GM12878 (cell line): Measurements from ENCODE around the gene MED13L.

Source experiments
- CHD4 ChIP-seq: fragments of 200-600 bp; sonication (generic); IDR thresholded peaks from 2 replicates; pipeline ENCODE4 v1.6.1; 2016; ENCODE audit warnings: mild to moderate bottlenecking
- EP300 ChIP-seq, 2 experiments: fragments of 150-350 bp in 1 of 2; IDR thresholded peaks; 2 replicates each; pipeline ENCODE4 v1.6.1; 2011 to 2012; ENCODE audit warnings: low read depth in 2 of 2, low read length in 2 of 2, borderline replicate concordance in 1 of 2, improper control_type of control experiment in 1 of 2, inconsistent platforms in 1 of 2; ENCODE audit not compliant: control insufficient read depth in 1 of 2
- GATAD2B ChIP-seq: fragments of 450-650 bp; conservative IDR thresholded peaks from 2 replicates; pipeline ENCODE4 v1.6.1; 2017; ENCODE audit warnings: low read depth, mild to moderate bottlenecking, moderate library complexity
- NFIC ChIP-seq: IDR thresholded peaks from 2 replicates; pipeline ENCODE4 v1.6.1; 2012; ENCODE audit warnings: low read depth, mild to moderate bottlenecking, inconsistent platforms, low read length, moderate library complexity
- SP1 ChIP-seq: IDR thresholded peaks from one replicate; pipeline ENCODE4 v1.6.1; 2011; ENCODE audit warnings: low read depth, low read length
- SREBF2 ChIP-seq: IDR thresholded peaks from 2 replicates; pipeline ENCODE4 v1.6.1; 2012; ENCODE audit warnings: mild to moderate bottlenecking, low read length
- SUZ12 ChIP-seq: fragments of 200-600 bp; sonication (generic); IDR thresholded peaks from one replicate; pipeline ENCODE4 v1.6.1; 2018; ENCODE audit warnings: antibody characterized with exemption, mild to moderate bottlenecking; ENCODE audit not compliant: unreplicated experiment
- TAF1 ChIP-seq: IDR thresholded peaks from 2 replicates; pipeline ENCODE4 v1.6.1; 2011; ENCODE audit warnings: mild to moderate bottlenecking, low read depth, low read length, borderline replicate concordance
- YY1 ChIP-seq: IDR thresholded peaks from 2 replicates; pipeline ENCODE4 v1.6.1; 2011; ENCODE audit warnings: low read depth, mild to moderate bottlenecking, low read length
- TF ChIP-seq, protein P1 (sequence below): IDR thresholded peaks from 2 replicates; pipeline ENCODE4 v1.6.1; 2011; ENCODE audit warnings: low read depth, mild to moderate bottlenecking, low read length, moderate library complexity, borderline replicate concordance; ENCODE audit errors: extremely low read depth
- TF ChIP-seq, protein P2 (sequence below), 3 experiments: IDR thresholded peaks in 2 of 3; conservative IDR thresholded peaks in 1 of 3; 2 replicates each; pipeline ENCODE4 v1.5.1; 2011; ENCODE audit warnings: low read depth in 3 of 3, low read length in 3 of 3, mild to moderate bottlenecking in 3 of 3, control low read depth in 2 of 3, moderate library complexity in 2 of 3, inconsistent platforms in 1 of 3, mixed read lengths in 1 of 3; ENCODE audit not compliant: control insufficient read depth in 2 of 3, insufficient read depth in 1 of 3; ENCODE audit errors: extremely low read depth in 1 of 3
- TF ChIP-seq, protein P3 (sequence below): IDR thresholded peaks from 2 replicates; pipeline ENCODE4 v1.6.1; 2012; ENCODE audit warnings: low read length, inconsistent platforms
- TF ChIP-seq, protein P4 (sequence below): IDR thresholded peaks from 2 replicates; pipeline ENCODE4 v1.6.1; 2011; ENCODE audit warnings: mild to moderate bottlenecking, low read depth, low read length, moderate library complexity; ENCODE audit not compliant: insufficient replicate concordance
- TF ChIP-seq, protein P5 (sequence below): IDR thresholded peaks from 2 replicates; pipeline ENCODE4 v1.6.1; 2011; ENCODE audit warnings: borderline replicate concordance, low read depth, mild to moderate bottlenecking, moderate library complexity, low read length; ENCODE audit not compliant: insufficient read depth, poor library complexity, severe bottlenecking

DNA sequence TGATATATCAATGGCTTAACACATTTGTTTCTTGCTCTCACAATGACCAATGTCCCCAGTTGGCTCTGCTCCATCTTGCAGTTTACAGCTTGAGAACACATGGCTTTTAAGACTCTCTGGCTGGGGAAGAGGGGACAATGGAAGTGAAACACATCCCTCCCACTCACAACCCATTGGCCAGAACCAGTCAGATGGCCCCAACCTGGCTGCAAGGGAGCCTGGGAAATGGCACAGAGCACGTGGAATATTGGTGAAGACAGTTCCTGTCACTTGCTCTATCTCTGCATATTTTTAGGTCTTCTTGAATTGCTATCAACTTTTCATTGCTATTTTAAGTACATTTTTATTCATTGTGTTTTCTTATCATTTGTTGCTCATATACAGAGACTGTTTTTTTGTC is 345.4 kb downstream of the MED13L start:
- no peak for TF ChIP-seq TAF1
- TF ChIP-seq, protein P1, sequence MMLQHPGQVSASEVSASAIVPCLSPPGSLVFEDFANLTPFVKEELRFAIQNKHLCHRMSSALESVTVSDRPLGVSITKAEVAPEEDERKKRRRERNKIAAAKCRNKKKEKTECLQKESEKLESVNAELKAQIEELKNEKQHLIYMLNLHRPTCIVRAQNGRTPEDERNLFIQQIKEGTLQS, result no peak
- TF ChIP-seq YY1, result no peak
- no peak for TF ChIP-seq EP300 (IDR thresholded peaks at IDR 0.05; ENCODE audit: borderline replicate concordance in 1 of 2, control insufficient read depth in 1 of 2, low read depth in 2 of 2, low read length in 2 of 2)
- TF ChIP-seq, protein P2, sequence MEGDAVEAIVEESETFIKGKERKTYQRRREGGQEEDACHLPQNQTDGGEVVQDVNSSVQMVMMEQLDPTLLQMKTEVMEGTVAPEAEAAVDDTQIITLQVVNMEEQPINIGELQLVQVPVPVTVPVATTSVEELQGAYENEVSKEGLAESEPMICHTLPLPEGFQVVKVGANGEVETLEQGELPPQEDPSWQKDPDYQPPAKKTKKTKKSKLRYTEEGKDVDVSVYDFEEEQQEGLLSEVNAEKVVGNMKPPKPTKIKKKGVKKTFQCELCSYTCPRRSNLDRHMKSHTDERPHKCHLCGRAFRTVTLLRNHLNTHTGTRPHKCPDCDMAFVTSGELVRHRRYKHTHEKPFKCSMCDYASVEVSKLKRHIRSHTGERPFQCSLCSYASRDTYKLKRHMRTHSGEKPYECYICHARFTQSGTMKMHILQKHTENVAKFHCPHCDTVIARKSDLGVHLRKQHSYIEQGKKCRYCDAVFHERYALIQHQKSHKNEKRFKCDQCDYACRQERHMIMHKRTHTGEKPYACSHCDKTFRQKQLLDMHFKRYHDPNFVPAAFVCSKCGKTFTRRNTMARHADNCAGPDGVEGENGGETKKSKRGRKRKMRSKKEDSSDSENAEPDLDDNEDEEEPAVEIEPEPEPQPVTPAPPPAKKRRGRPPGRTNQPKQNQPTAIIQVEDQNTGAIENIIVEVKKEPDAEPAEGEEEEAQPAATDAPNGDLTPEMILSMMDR (IDR thresholded peaks at IDR 0.05 in 2 of 3, conservative IDR thresholded peaks at IDR 0.05 in 1 of 3; ENCODE audit: control insufficient read depth in 2 of 3, extremely low read depth in 1 of 3, insufficient read depth in 1 of 3, low read depth in 3 of 3, low read length in 3 of 3), result no peak
- no peak for TF ChIP-seq SP1
- TF ChIP-seq GATAD2B, result no peak
- no peak for TF ChIP-seq SUZ12
- TF ChIP-seq CHD4, result no peak
- TF ChIP-seq SREBF2, result no peak
- TF ChIP-seq, protein P3, sequence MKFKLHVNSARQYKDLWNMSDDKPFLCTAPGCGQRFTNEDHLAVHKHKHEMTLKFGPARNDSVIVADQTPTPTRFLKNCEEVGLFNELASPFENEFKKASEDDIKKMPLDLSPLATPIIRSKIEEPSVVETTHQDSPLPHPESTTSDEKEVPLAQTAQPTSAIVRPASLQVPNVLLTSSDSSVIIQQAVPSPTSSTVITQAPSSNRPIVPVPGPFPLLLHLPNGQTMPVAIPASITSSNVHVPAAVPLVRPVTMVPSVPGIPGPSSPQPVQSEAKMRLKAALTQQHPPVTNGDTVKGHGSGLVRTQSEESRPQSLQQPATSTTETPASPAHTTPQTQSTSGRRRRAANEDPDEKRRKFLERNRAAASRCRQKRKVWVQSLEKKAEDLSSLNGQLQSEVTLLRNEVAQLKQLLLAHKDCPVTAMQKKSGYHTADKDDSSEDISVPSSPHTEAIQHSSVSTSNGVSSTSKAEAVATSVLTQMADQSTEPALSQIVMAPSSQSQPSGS, result no peak
- TF ChIP-seq, protein P4, sequence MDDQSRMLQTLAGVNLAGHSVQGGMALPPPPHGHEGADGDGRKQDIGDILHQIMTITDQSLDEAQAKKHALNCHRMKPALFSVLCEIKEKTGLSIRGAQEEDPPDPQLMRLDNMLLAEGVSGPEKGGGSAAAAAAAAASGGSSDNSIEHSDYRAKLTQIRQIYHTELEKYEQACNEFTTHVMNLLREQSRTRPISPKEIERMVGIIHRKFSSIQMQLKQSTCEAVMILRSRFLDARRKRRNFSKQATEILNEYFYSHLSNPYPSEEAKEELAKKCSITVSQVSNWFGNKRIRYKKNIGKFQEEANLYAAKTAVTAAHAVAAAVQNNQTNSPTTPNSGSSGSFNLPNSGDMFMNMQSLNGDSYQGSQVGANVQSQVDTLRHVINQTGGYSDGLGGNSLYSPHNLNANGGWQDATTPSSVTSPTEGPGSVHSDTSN, result no peak
- TF ChIP-seq, protein P5, sequence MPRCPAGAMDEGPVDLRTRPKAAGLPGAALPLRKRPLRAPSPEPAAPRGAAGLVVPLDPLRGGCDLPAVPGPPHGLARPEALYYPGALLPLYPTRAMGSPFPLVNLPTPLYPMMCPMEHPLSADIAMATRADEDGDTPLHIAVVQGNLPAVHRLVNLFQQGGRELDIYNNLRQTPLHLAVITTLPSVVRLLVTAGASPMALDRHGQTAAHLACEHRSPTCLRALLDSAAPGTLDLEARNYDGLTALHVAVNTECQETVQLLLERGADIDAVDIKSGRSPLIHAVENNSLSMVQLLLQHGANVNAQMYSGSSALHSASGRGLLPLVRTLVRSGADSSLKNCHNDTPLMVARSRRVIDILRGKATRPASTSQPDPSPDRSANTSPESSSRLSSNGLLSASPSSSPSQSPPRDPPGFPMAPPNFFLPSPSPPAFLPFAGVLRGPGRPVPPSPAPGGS, result no peak
- no peak for TF ChIP-seq NFIC
